Lower lobe of right lung (tissue), 2 donors: Measurements from ENCODE around the gene IFNL3. TPM values are rescaled to one million over a fixed set of nuclear protein-coding genes. Genes with fewer than 3 reads are reported as not detected.
A peak's percentile ranks its signal among the peaks of the same experiment; 100 is the strongest.

Source experiments
- ATAC-seq, 2 donors: fragments of 200-7000 bp; cut with Tn5 transposase; one replicate each; pipeline ENCODE4 v1.9.1; 2020 to 2022; ENCODE audit warnings: mild to moderate bottlenecking in 2 of 2, moderate library complexity in 2 of 2
- DNase-seq: peaks from one replicate; pipeline ENCODE4 v3.0.0-alpha.2; 2020
- H3K27ac ChIP-seq: fragments of 200-600 bp; one replicate; pipeline ENCODE4 v1.8.0; 2022
- H3K27me3 ChIP-seq: fragments of 200-600 bp; one replicate; pipeline ENCODE4 v1.8.0; 2022; ENCODE audit warnings: low read depth
- H3K36me3 ChIP-seq: fragments of 200-600 bp; one replicate; pipeline ENCODE4 v1.8.0; 2022; ENCODE audit warnings: mild to moderate bottlenecking
- H3K4me1 ChIP-seq: fragments of 200-600 bp; one replicate; pipeline ENCODE4 v1.8.0; 2022
- H3K4me3 ChIP-seq: fragments of 200-600 bp; one replicate; pipeline ENCODE4 v1.8.0; 2022; ENCODE audit warnings: mild to moderate bottlenecking
- H3K9me3 ChIP-seq: fragments of 200-600 bp; one replicate; pipeline ENCODE4 v1.8.0; 2022
- CTCF ChIP-seq: fragments of 200-600 bp; IDR thresholded peaks from one replicate; pipeline ENCODE4 v1.8.0; 2022; ENCODE audit warnings: antibody characterized with exemption, mild to moderate bottlenecking
- intact Hi-C: fragments of 100-400 bp; cut with DNase I; formaldehyde crosslinking; loops from one replicate; pipeline ENCODE4 v1.11.0; 2022
- total RNA-seq: library from RNA; stranded (reverse); fragmentation: NEBNext Ultra II Directional; extraction: Animal tissue kit (Norgen Biotek cat#: 25700); gene quantifications from one replicate; pipeline ENCODE4 v1.2.1, GENCODE V29; 2021
- donor health status: DM: no; HTN: yes; CAD: no; lungs with severe emphysema.

Gene IFNL3
- total RNA-seq, 1 donor from 2014 or later, result not detected

GRCh38 chr19:39264306-39265290, 19.8 kb upstream of the IFNL3 start:
- no peak for TF ChIP-seq CTCF
- DNase-seq, result no peak
- no peak overlapping the region for H3K4me3 ChIP-seq
- H3K9me3 ChIP-seq, result no peaks in the 10 kb centered on the region
- no peaks in the 10 kb centered on the region for H3K36me3 ChIP-seq
- H3K4me1 ChIP-seq, result peaks cover 11% of the 10 kb centered on the region
- peaks cover 59% of the 10 kb centered on the region for H3K27me3 ChIP-seq
- intact Hi-C loops, result no loop called here
- ATAC-seq, result peak; percentile 47 to 61
- H3K27ac ChIP-seq, result no peak overlapping the region

GRCh38 chr19:39263912-39264305, 19.1 kb upstream of the IFNL3 start:
- intact Hi-C loops, result no loop called here
- no peaks in the 10 kb centered on the region for H3K36me3 ChIP-seq
- peaks cover 59% of the 10 kb centered on the region for H3K27me3 ChIP-seq
- TF ChIP-seq CTCF, result no peak
- no peak for DNase-seq
- no peaks in the 10 kb centered on the region for H3K9me3 ChIP-seq
- peaks cover 11% of the 10 kb centered on the region for H3K4me1 ChIP-seq
- H3K4me3 ChIP-seq, result no peak overlapping the region
- ATAC-seq, result peak; percentile 8 to 19
- H3K27ac ChIP-seq, result no peak overlapping the region

- ATAC-seq, result no peak
- no peaks in the 10 kb centered on the region for H3K9me3 ChIP-seq
- no peak overlapping the region for H3K4me3 ChIP-seq
- H3K36me3 ChIP-seq, result no peaks in the 10 kb centered on the region
- DNase-seq, result no peak
- H3K27me3 ChIP-seq, result peaks cover 59% of the 10 kb centered on the region
- TF ChIP-seq CTCF, result no peak
- H3K27ac ChIP-seq, result no peak overlapping the region
- intact Hi-C loops, result no loop called here
- peaks cover 11% of the 10 kb centered on the region for H3K4me1 ChIP-seq
Measured at GRCh38 chr19:39262496-39262895, 17.7 kb upstream of the IFNL3 start.

GRCh38 chr19:39261704-39262103, 16.9 kb upstream of the IFNL3 start:
- no peak for TF ChIP-seq CTCF
- Histone ChIP-seq H3K4me3 (no peak overlapping the region), H3K4me1 (peaks cover 11% of the 10 kb centered on the region), H3K27me3 (peaks cover 62% of the 10 kb centered on the region), H3K27ac (no peak overlapping the region), H3K9me3 (no peaks in the 10 kb centered on the region), H3K36me3 (no peaks in the 10 kb centered on the region)
- no peak for ATAC-seq
- intact Hi-C loops, result no loop called here
- DNase-seq, result no peak

GRCh38 chr19:39257227-39257626, 12.4 kb upstream of the IFNL3 start:
- DNase-seq (no peak), ATAC-seq (no peak)
- no peak for TF ChIP-seq CTCF
- peaks cover 33% of the 10 kb centered on the region for H3K27me3 ChIP-seq
- no peaks in the 10 kb centered on the region for H3K9me3 ChIP-seq
- no peaks in the 10 kb centered on the region for H3K36me3 ChIP-seq
- intact Hi-C loops, result no loop called here
- H3K27ac ChIP-seq, result no peak overlapping the region
- H3K4me3 ChIP-seq, result no peak overlapping the region
- H3K4me1 ChIP-seq, result no peaks in the 10 kb centered on the region
